ENCODE results near the gene ITLN1.

The ITLN1 gene

DNA sequence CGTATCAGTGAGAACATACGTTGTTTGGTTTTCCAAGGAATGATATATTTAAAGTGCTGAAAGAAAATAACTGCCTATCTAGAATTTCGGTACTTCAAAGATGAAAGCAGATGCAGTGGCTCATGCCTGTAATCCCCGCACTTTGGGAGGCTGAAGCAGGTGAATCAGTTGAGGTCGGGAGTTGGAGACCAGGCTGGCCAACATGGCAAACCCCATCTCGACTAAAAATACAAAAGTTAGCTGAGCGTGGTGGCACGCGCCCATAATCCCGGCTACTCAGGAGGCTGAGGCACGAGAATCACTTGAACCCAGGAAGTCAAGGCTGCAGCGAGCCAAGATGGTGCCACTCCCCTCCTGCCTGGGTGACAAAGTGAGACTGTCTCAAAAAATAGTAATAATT, 38.7 kb downstream of the ITLN1 start:
- DNase-seq, result no peak
- no peaks in the 10 kb centered on the region for H3K36me3 ChIP-seq (replicated peaks)
- in situ Hi-C loops (cut with HindIII; ENCODE audit: low pct_ligation_motif_present, low sequenced_read_pairs), result no loop called here
- no peaks in the 10 kb centered on the region for H3K27me3 ChIP-seq (replicated peaks)
- H3K27ac ChIP-seq, result no peak overlapping the region
- no peak overlapping the region for H3K4me3 ChIP-seq (ENCODE audit: low read depth, low read length)
- TF ChIP-seq, protein P1, sequence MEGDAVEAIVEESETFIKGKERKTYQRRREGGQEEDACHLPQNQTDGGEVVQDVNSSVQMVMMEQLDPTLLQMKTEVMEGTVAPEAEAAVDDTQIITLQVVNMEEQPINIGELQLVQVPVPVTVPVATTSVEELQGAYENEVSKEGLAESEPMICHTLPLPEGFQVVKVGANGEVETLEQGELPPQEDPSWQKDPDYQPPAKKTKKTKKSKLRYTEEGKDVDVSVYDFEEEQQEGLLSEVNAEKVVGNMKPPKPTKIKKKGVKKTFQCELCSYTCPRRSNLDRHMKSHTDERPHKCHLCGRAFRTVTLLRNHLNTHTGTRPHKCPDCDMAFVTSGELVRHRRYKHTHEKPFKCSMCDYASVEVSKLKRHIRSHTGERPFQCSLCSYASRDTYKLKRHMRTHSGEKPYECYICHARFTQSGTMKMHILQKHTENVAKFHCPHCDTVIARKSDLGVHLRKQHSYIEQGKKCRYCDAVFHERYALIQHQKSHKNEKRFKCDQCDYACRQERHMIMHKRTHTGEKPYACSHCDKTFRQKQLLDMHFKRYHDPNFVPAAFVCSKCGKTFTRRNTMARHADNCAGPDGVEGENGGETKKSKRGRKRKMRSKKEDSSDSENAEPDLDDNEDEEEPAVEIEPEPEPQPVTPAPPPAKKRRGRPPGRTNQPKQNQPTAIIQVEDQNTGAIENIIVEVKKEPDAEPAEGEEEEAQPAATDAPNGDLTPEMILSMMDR (IDR thresholded peaks at IDR 0.05; ENCODE audit: low read depth, low read length, missing control alignments), result no peak

DNA sequence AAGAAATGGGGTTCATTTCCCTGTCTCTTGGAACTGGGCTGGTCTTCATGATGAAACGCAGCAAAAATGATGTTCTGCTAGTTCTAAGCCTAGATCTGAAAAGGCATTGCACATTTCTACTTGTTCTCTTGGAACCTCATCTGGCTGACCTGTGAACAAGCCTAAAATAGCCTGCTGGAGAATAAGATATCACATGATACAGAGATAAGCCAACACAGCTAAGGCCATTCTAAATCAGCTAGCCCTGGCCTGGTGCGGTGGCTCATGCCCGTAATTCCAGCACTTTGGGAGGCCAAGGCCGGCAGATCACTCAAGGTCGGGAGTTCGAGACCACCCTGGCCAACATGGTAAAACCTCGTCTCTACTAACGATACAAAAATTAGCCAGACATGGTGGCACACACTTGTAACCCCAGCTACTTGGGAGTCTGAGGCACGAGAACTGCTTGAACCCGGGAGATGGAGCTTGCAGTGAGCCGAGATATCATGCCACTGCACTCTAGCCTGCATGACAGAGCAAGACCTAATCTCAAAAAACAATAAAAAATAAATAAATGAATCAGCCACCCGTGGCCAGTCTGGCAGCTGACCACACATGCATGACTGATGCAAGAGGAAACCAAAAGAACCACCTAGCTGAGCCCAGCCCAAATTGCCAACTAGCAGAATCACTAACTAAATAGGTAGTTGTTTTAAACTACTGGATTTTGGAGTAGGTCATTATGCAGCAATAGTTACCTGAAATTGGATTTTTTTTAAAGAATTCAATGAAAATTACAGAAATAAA, 40.3 kb downstream of the ITLN1 start:
- Histone ChIP-seq H3K4me3 (ENCODE audit: low read depth, low read length) (no peak overlapping the region), H3K27me3 (replicated peaks) (no peaks in the 10 kb centered on the region), H3K36me3 (replicated peaks) (no peaks in the 10 kb centered on the region), H3K27ac (no peak overlapping the region)
- TF ChIP-seq, protein P1 (IDR thresholded peaks at IDR 0.05; ENCODE audit: low read depth, low read length, missing control alignments), result no peak
- in situ Hi-C loops (cut with HindIII; ENCODE audit: low pct_ligation_motif_present, low sequenced_read_pairs), result no loop called here
- DNase-seq, result no peak

DNA sequence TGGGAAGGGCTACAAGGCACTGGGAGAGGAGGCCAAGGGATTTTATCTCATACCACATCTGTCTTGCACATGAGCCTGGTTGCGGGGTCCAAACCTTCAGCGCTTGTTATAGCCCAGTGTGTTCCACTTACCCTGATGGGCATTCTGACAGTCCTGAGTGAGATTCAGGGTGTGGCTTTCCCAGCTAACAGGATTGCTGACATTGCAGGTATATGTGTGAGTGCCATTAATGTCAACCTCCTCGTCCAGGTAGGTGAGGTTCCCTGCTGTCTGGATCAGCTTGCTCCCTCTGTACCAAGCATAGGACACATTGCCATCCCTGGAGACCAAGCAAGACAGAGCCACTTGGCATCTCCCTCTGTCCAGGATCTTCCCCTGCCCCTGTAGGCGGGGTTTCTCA, 43.9 kb downstream of the ITLN1 start:
- in situ Hi-C loops (cut with HindIII; ENCODE audit: low pct_ligation_motif_present, low sequenced_read_pairs), result no loop called here

DNA sequence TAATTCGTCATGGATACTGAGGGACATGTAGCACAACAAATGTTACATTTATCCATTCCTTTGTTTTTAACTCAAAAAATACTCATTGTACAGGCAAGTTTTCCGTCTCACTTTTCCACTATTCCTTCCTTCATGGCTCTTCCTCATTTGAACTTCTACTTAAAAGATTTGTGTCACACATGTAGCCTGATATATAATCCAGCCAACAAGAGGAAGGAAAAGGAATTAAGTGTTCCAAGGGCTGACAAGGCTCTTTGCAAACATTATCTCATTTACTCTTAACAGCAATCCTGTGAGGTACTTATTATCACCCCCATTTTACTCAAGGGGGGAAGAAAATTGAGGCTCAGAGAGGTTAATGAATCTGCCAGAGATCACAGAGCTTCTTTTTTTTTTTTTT, 45.2 kb downstream of the ITLN1 start:
- H3K4me3 ChIP-seq (ENCODE audit: low read depth, low read length), result no peak overlapping the region
- DNase-seq, result no peak
- no peaks in the 10 kb centered on the region for H3K36me3 ChIP-seq (replicated peaks)
- TF ChIP-seq, protein P1 (IDR thresholded peaks at IDR 0.05; ENCODE audit: low read depth, low read length, missing control alignments), result no peak
- no peaks in the 10 kb centered on the region for H3K27me3 ChIP-seq (replicated peaks)
- H3K27ac ChIP-seq, result no peak overlapping the region
- in situ Hi-C loops (cut with HindIII; ENCODE audit: low pct_ligation_motif_present, low sequenced_read_pairs), result no loop called here

More for the DNA sequence above, 43.9 kb downstream of the ITLN1 start:
- no peaks in the 10 kb centered on the region for H3K36me3 ChIP-seq (replicated peaks)
- no peaks in the 10 kb centered on the region for H3K27me3 ChIP-seq (replicated peaks)
- no peak overlapping the region for H3K27ac ChIP-seq
- H3K4me3 ChIP-seq (ENCODE audit: low read depth, low read length), result no peak overlapping the region
- TF ChIP-seq, protein P1 (IDR thresholded peaks at IDR 0.05; ENCODE audit: low read depth, low read length, missing control alignments), result no peak
- no peak for DNase-seq

DNA sequence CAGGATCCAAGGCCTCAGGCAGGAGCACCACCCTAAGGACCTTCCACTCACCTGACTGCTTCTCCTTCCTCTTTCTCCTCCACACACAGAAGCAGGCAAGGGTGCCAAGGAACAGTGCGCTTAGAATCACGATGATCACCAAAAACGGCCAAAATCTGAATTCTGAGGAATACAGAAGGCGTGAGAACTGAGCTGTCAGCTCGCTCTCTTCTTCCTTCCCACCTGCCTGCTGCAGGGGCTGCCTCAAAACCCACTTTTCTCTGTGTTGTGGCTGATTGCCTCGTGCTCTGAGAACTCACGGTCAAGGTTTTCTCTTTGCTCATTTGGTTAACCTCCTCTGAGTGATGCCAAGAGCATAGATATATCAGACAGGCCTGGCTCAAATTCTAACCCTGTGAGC, 46.1 kb downstream of the ITLN1 start:
- H3K4me3 ChIP-seq (ENCODE audit: low read depth, low read length), result no peak overlapping the region
- H3K27ac ChIP-seq, result no peak overlapping the region
- TF ChIP-seq, protein P1 (IDR thresholded peaks at IDR 0.05; ENCODE audit: low read depth, low read length, missing control alignments), result no peak
- H3K27me3 ChIP-seq (replicated peaks), result no peaks in the 10 kb centered on the region
- no peaks in the 10 kb centered on the region for H3K36me3 ChIP-seq (replicated peaks)
- DNase-seq, result no peak
- in situ Hi-C loops (cut with HindIII; ENCODE audit: low pct_ligation_motif_present, low sequenced_read_pairs), result no loop called here

All from brain microvascular endothelial cell (primary cell).